GM06990 (cell line): ENCODE measurements around the gene ISOC2.
"Not testable (repeated sequence)": the region's sequence is repeated elsewhere in the genome, so short reads cannot be mapped to it uniquely, and the experiment has no call there.

ENCODE experiments used
- DNase-seq: peaks from one replicate; pipeline ENCODE4 v3.0.0-alpha.2; 2011; ENCODE audit not compliant: insufficient read length; ENCODE audit errors: extremely low read depth
- H3K27me3 ChIP-seq: replicated peaks from 2 replicates; pipeline ENCODE4 v1.6.0; 2011; ENCODE audit warnings: low read length; ENCODE audit not compliant: control insufficient read depth, insufficient read depth
- H3K36me3 ChIP-seq: 2 replicates; pipeline ENCODE4 v1.5.1; 2011; ENCODE audit warnings: low read length; ENCODE audit not compliant: control insufficient read depth, insufficient read depth
- H3K4me3 ChIP-seq: replicated peaks from 2 replicates; pipeline ENCODE4 v1.5.1; 2011; ENCODE audit warnings: low read depth, mild to moderate bottlenecking, control low read depth, low read length
- CTCF ChIP-seq: IDR thresholded peaks from 2 replicates; pipeline ENCODE4 v1.5.1; 2011; ENCODE audit warnings: low read length, control low read depth, mild to moderate bottlenecking, inconsistent platforms; ENCODE audit not compliant: insufficient read depth, poor library complexity, severe bottlenecking

The ISOC2 gene

GRCh38 chr19:55449469-55449868 lies 12.0 kb downstream of the ISOC2 start:
- no peaks in the 10 kb centered on the region; the same call in 1 of the 2 replicates for H3K27me3 ChIP-seq
- TF ChIP-seq CTCF, result no peak
- no peak overlapping the region for H3K4me3 ChIP-seq
- DNase-seq, result no peak
- H3K36me3 ChIP-seq, result peaks cover 1% of the 10 kb centered on the region

- not testable (repeated sequence) for H3K4me3 ChIP-seq, H3K36me3 ChIP-seq, H3K27me3 ChIP-seq, DNase-seq
Measured at GRCh38 chr19:55448175-55448490, 13.3 kb downstream of the ISOC2 start.

- no peak for TF ChIP-seq CTCF
- no peaks in the 10 kb centered on the region; the same call in 1 of the 2 replicates for H3K27me3 ChIP-seq
- H3K4me3 ChIP-seq, result no peak overlapping the region
- H3K36me3 ChIP-seq, result no peaks in the 10 kb centered on the region
- DNase-seq, result no peak
Measured at GRCh38 chr19:55447421-55448174, 13.8 kb downstream of the ISOC2 start.

- Histone ChIP-seq H3K27me3 (peaks cover 1% of the 10 kb centered on the region; the same call in 1 of the 2 replicates), H3K36me3 (no peaks in the 10 kb centered on the region), H3K4me3 (no peak overlapping the region)
- DNase-seq, result no peak
- no peak for TF ChIP-seq CTCF
Measured at GRCh38 chr19:55446060-55446459, 15.4 kb downstream of the ISOC2 start.

- no peak for DNase-seq
- no peak overlapping the region for H3K4me3 ChIP-seq
- no peak for TF ChIP-seq CTCF
- no peaks in the 10 kb centered on the region for H3K36me3 ChIP-seq
- peaks cover 1% of the 10 kb centered on the region; the same call in 1 of the 2 replicates for H3K27me3 ChIP-seq
Measured at GRCh38 chr19:55444646-55445045, 16.8 kb downstream of the ISOC2 start.

GRCh38 chr19:55443824-55444480 lies 17.5 kb downstream of the ISOC2 start:
- Histone ChIP-seq H3K36me3 (no peaks in the 10 kb centered on the region), H3K27me3 (peaks cover 3% of the 10 kb centered on the region; the same call in 1 of the 2 replicates), H3K4me3 (no peak overlapping the region)
- no peak for TF ChIP-seq CTCF
- DNase-seq, result no peak
